Activated T-helper 17 cell treated with anti-CD3 and anti-CD28 coated beads, Interleukin-2, amount 50 U/mL, for 72 hours (primary cell): ENCODE measurements around the gene RSPH1. TPM values are rescaled to one million over a fixed set of nuclear protein-coding genes. Genes with fewer than 3 reads are reported as not detected.

Experiments
- ATAC-seq: fragments of 150-1000 bp; cut with Tn5 transposase; replicated peaks from 2 replicates; pipeline ENCODE4 v1.10.0; 2021; ENCODE audit warnings: mild to moderate bottlenecking, moderate library complexity
- H3K27ac Mint-ChIP-seq: one replicate; pipeline ENCODE4 v1.8.0; 2022; ENCODE audit warnings: mixed read lengths
- H3K27me3 Mint-ChIP-seq: one replicate; pipeline ENCODE4 v1.8.0; 2022; ENCODE audit warnings: mixed read lengths
- H3K36me3 Mint-ChIP-seq: one replicate; pipeline ENCODE4 v1.8.0; 2022; ENCODE audit warnings: low read depth, mild to moderate bottlenecking, mixed read lengths
- H3K4me1 Mint-ChIP-seq: one replicate; pipeline ENCODE4 v1.8.0; 2022; ENCODE audit warnings: mixed read lengths
- H3K4me3 Mint-ChIP-seq: one replicate; pipeline ENCODE4 v1.8.0; 2022; ENCODE audit warnings: mild to moderate bottlenecking, mixed read lengths
- H3K9me3 Mint-ChIP-seq: one replicate; pipeline ENCODE4 v1.8.0; 2022; ENCODE audit warnings: mixed read lengths
- total RNA-seq, 2 donors: library from RNA; stranded (reverse); gene quantifications; one replicate each; pipeline ENCODE4 v1.2.3, GENCODE V29; 2022

RSPH1 gene
- total RNA-seq, 2 donors from 2014 or later = 0.82 TPM; not detected in 1

DNA sequence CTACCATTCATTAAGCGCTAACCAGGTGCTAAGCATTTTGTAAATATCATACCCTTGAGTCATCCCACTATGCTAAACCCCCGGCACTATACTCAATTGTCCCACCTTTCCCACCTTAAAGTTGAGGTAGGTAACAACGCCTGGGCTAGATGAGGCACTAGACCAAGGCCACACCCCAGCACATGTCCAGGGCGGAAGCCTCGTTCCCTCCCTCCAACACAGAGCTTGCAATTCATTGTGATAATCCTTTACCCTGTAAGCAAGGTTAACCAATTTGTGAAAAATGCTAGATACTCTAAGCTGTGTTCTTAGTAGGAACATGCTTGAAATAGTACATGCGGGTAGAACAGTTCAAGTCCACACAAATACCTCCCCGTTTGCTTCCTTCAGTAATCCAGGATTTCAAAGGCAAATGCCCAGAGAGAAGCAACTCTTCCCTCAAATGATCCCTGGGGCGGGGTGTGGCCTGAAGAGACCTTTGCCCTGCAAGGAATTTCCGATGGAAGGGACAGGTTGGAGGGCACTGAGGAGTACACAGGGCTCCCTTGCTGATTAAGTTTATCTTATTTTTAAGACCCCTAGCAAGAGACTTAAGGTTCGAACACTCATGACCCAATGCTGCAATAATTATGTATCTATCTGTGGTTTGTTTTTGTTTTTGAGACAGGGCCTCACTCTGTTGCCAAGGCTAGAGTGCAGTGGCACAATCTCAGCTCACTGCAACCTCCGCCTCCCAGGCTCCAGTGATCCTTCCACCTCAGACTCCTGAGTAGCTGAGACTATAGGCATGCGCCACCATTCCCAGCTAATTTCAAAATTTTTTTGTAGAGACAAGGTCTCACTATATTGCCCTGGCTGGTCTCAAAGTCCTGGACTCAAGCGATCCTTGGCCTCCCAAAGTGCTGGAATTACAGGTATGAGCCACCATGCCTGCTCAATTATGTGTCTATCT is 2.6 kb downstream of the RSPH1 start:
- Mint-ChIP-seq H3K36me3 (no peaks in the 10 kb centered on the region), H3K27me3 (peaks cover under 1% of the 10 kb centered on the region), H3K9me3 (peaks cover 3% of the 10 kb centered on the region), H3K4me3 (no peak overlapping the region), H3K4me1 (peaks cover 5% of the 10 kb centered on the region), H3K27ac (no peak overlapping the region)
- no peak for ATAC-seq

DNA sequence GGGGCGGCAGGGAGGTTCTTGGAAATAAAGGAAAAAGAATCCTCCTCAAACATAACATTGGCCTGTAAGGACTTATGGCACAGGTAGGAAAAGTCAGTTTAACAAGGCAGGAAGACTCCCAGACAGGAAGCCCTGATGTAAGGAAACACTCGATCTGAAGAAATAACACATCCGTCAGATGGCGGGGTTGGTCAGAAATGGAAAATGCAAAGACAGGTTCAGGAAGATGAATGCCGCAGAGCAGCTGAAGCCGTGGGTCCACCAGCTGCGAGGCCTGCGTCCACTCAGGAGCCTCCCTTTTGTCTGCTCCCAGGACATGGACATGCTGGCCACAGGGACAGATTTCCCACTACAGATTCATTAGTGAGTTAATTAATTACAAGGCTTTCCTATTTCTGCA is 3.8 kb downstream of the RSPH1 start:
- H3K27ac Mint-ChIP-seq = no peak overlapping the region
- peaks cover 3% of the 10 kb centered on the region for H3K9me3 Mint-ChIP-seq
- no peak for ATAC-seq
- H3K27me3 Mint-ChIP-seq = peaks cover 8% of the 10 kb centered on the region
- no peak overlapping the region for H3K4me3 Mint-ChIP-seq
- no peaks in the 10 kb centered on the region for H3K36me3 Mint-ChIP-seq
- H3K4me1 Mint-ChIP-seq = peaks cover 5% of the 10 kb centered on the region

DNA sequence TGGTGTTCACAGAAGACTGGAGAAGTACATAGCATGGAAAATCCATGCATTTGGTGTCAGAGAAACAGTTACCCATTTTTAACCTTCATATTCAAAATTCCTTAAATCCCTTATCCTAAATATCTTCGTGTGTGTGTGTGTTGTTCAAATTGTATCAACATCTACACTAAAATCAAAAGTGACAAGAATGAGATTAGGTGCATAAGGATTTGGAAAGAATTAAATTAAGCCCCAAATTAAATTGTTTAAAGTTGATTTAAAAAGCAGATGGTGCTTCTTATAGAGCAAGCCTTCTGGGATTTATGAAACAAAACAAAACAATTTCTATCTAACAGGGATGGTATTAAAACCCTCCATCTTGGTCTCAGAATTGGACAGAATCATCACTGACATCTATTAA is 4.7 kb downstream of the RSPH1 start:
- H3K27me3 Mint-ChIP-seq = peaks cover 12% of the 10 kb centered on the region
- peaks cover 3% of the 10 kb centered on the region for H3K9me3 Mint-ChIP-seq
- no peak overlapping the region for H3K4me3 Mint-ChIP-seq
- no peak for ATAC-seq
- no peaks in the 10 kb centered on the region for H3K4me1 Mint-ChIP-seq
- H3K27ac Mint-ChIP-seq = no peak overlapping the region
- no peaks in the 10 kb centered on the region for H3K36me3 Mint-ChIP-seq

DNA sequence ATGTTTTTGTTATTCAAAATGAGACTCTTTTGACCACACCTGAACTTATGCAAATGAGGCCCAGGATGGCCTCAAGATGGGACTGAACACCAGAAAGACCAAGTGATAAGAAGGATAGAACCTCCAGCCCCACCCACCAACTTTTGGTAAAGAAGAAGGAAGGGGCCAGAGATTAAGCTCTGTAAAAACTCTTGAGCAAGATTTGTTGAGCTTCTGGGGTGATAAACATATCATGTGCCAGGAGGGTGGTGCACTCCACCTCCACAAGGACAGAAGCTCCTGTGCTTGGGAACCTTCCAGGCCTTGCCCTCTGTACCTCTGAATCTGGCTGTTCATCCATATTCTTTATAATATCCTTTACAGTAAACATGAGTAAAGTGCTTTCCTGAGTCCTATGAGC is 5.3 kb downstream of the RSPH1 start:
- Mint-ChIP-seq H3K27ac (no peak overlapping the region), H3K9me3 (peaks cover 3% of the 10 kb centered on the region), H3K27me3 (peaks cover 12% of the 10 kb centered on the region), H3K36me3 (no peaks in the 10 kb centered on the region), H3K4me1 (no peaks in the 10 kb centered on the region), H3K4me3 (no peak overlapping the region)
- no peak for ATAC-seq

DNA sequence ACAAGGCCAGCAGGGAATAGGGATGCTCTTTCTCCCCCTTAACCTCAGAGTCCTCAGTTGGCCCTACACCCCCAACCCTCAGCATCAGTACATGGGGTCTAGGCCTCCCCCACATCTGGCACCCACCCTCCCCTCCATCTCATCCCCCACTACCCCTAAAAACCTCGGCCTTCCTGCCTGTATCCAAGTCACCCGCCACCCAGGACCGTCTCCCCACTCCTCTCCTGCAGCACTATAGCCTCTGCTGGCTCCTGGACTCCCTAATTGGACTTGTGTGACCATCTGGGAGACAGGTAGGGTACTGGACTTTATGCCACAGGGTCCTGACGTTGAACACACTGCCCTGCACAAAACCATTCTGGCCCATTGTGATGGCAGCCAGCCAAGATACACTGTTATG is 6.0 kb downstream of the RSPH1 start:
- no peaks in the 10 kb centered on the region for H3K36me3 Mint-ChIP-seq
- H3K9me3 Mint-ChIP-seq = peaks cover 3% of the 10 kb centered on the region
- ATAC-seq = no peak
- no peak overlapping the region for H3K4me3 Mint-ChIP-seq
- no peaks in the 10 kb centered on the region for H3K4me1 Mint-ChIP-seq
- H3K27ac Mint-ChIP-seq = no peak overlapping the region
- H3K27me3 Mint-ChIP-seq = peaks cover 12% of the 10 kb centered on the region

DNA sequence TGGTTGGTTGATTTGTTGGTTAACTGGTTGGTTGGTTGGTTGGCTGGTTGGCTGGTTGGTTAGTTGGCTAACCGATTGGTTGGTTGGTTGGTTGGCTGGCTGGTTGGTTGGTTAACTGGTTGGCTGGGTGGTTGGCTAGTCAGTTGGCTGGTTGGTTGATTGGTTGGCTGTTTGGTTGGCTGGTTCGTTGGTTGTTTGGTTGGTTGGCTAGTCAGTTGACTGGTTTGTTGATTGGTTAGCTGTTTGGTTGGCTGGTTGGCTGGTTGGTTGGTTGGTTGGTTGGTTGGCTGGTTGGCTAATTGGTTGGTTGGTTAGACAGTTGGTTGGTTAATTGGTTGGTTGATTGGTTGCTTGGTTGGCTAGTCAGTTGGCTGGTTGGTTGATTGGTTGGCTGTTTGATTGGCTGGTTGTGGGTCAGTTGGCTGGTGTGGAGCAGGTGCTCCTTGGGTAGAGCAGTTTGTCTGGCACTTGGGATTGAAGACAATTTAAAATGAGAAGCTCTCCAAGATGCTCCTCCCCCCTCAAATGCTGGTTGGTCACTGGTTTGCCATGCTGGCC is 6.9 kb downstream of the RSPH1 start:
- Mint-ChIP-seq H3K9me3 (peaks cover 3% of the 10 kb centered on the region), H3K27me3 (peaks cover 12% of the 10 kb centered on the region), H3K36me3 (no peaks in the 10 kb centered on the region), H3K27ac (no peak overlapping the region), H3K4me3 (no peak overlapping the region), H3K4me1 (no peaks in the 10 kb centered on the region)
- no peak for ATAC-seq

DNA sequence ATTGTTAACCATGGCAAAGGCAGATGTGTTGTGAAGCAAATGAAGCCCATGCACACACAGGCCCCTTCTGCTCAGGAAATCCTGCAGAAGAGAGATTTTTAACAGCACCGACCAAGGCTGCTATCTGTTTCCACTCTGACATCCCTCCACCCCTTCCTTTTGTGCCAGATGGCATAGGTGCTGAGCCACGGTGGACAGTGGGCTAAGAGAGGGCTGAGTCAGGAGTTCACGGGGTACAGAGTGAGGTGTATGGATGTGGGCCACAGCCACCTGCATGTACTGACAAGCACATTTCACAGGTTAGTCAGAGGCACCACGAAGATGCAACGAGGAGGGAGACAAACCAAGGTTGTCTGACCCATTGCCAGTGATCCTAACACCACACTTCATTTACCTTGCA is 9.5 kb downstream of the RSPH1 start:
- H3K27me3 Mint-ChIP-seq = peaks cover 12% of the 10 kb centered on the region
- H3K4me1 Mint-ChIP-seq = no peaks in the 10 kb centered on the region
- no peak overlapping the region for H3K4me3 Mint-ChIP-seq
- ATAC-seq = no peak
- H3K27ac Mint-ChIP-seq = no peak overlapping the region
- peaks cover 3% of the 10 kb centered on the region for H3K9me3 Mint-ChIP-seq
- no peaks in the 10 kb centered on the region for H3K36me3 Mint-ChIP-seq

DNA sequence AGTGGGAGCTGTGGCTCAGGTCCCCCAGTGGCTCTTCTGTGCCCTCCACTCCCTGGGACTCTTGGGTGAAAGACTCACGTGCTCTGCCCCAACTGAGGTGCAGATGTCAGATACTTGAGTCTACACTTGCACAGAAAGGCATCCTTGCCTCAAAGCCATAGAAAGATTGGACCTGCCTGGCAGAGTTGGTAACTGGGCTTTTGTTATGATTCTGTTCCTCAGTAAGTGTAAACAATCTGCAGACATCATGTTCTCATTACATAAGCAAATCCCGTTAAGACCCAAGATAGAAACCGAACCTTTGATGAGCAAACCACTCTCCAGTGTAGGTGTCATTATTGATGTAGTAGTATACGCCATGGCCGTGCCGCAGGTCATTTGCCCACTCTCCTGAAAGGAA is 10.0 kb downstream of the RSPH1 start:
- H3K36me3 Mint-ChIP-seq = no peaks in the 10 kb centered on the region
- no peaks in the 10 kb centered on the region for H3K4me1 Mint-ChIP-seq
- no peak overlapping the region for H3K27ac Mint-ChIP-seq
- ATAC-seq = no peak
- H3K4me3 Mint-ChIP-seq = no peak overlapping the region
- H3K27me3 Mint-ChIP-seq = peaks cover 12% of the 10 kb centered on the region
- H3K9me3 Mint-ChIP-seq = peaks cover 3% of the 10 kb centered on the region

DNA sequence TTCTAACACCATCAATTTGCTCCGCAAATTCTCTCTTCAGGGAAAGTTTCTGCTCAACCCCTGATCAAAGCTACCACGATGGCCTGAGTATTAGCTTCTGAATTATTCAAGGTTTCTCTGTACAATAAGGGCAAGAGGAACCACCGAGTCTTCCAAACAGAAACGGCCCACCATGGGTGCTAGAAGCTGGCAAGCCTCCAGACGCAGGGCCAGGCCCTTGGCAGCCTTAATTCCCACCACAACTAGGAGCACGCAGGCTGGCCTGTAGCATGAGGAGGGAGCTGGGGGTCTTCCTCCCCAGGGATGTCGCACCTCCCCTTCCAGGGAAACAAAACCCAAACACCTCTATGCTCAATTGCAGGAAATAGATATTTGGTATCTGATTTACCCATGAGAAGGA is 11.1 kb downstream of the RSPH1 start:
- peaks cover 12% of the 10 kb centered on the region for H3K27me3 Mint-ChIP-seq

DNA sequence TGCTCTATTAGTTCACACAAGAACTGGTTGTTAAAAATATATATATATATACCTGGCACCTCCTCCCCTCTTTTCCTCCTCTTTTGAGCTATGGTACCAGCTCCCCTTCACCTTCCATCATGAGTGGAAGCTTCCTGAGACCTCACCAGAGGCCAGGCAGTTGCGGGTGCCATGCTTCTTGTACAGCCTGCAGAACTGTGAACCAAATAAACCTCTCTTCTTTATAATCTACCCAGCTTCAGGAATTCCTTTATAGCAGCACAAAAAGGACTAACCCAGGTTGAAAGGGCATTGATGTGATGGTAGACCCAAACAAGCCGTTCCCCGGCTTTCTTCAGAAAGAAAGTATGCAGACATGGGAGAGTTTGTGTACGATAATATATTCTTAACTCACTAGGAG is 14.9 kb downstream of the RSPH1 start:
- H3K4me1 Mint-ChIP-seq = no peaks in the 10 kb centered on the region
- H3K4me3 Mint-ChIP-seq = no peak overlapping the region
- no peaks in the 10 kb centered on the region for H3K9me3 Mint-ChIP-seq
- H3K36me3 Mint-ChIP-seq = no peaks in the 10 kb centered on the region
- H3K27ac Mint-ChIP-seq = no peak overlapping the region
- no peaks in the 10 kb centered on the region for H3K27me3 Mint-ChIP-seq
- no peak for ATAC-seq

More for the DNA sequence above, 11.1 kb downstream of the RSPH1 start:
- Mint-ChIP-seq H3K9me3 (peaks cover 3% of the 10 kb centered on the region), H3K4me1 (no peaks in the 10 kb centered on the region), H3K36me3 (no peaks in the 10 kb centered on the region), H3K4me3 (no peak overlapping the region), H3K27ac (no peak overlapping the region)
- no peak for ATAC-seq

DNA sequence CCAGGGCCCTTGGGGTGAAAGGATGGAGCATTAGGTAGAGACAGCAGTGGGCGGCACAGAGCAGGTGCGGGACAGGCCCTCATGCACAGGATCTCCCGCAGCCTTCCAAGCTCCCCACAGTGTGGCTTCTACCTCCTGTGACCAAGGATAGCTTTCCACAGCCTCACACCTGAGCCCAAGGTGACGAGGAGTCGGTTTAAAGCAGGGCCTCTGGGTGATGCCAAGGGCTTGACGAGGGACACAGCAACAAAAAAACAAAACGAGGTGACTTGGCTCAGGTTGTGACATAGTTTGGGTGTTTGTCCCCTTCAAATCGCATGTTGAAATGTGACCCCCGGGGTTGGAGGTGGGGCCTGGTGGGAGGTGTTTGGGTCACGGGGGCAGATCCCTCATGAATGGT is 15.3 kb downstream of the RSPH1 start:
- no peaks in the 10 kb centered on the region for H3K36me3 Mint-ChIP-seq
- H3K27me3 Mint-ChIP-seq = no peaks in the 10 kb centered on the region
- H3K27ac Mint-ChIP-seq = no peak overlapping the region
- no peaks in the 10 kb centered on the region for H3K9me3 Mint-ChIP-seq
- no peak overlapping the region for H3K4me3 Mint-ChIP-seq
- no peaks in the 10 kb centered on the region for H3K4me1 Mint-ChIP-seq
- ATAC-seq = no peak

DNA sequence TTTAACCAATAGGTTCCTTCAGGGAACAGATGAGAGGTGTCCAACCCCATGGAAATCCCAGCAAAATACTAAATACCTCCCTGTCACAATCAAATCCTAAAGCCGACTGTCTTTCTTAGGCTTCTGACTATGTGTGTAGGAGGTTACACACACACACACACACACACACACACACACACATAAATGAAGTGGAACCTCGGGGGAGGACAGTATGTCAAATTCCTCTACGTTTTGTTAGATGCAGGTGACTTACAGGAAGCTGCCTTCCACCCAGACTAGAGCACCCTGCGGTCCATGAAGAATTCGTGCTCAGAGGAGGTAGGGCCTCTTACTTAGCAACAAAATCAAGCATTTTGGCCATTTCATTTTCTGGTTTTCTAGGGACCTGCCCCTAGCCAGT is 16.4 kb downstream of the RSPH1 start:
- no peaks in the 10 kb centered on the region for H3K36me3 Mint-ChIP-seq
- no peaks in the 10 kb centered on the region for H3K9me3 Mint-ChIP-seq
- peaks cover 2% of the 10 kb centered on the region for H3K4me1 Mint-ChIP-seq
- ATAC-seq = no peak
- H3K27ac Mint-ChIP-seq = no peak overlapping the region
- no peak overlapping the region for H3K4me3 Mint-ChIP-seq
- peaks cover under 1% of the 10 kb centered on the region for H3K27me3 Mint-ChIP-seq

DNA sequence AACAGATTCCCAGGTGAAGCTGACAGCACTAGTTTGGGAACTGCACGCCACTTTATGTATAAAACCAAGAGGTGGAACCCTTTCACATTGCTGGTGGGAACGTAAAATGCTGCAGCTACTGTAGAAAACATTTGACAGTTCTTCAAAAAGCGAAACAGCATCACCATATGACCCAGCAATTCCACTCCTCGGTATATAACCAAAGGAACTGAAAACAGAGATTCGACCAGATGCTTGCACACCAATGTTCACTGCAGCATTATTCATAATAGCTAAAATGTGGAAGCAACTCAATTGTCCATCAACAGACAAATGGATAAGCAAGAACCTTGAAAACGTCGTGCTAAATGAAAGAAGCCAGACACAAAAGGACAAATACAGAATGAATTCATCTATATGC is 17.5 kb downstream of the RSPH1 start:
- ATAC-seq = no peak
- Mint-ChIP-seq H3K4me3 (no peak overlapping the region), H3K4me1 (peaks cover 9% of the 10 kb centered on the region), H3K27ac (no peak overlapping the region), H3K36me3 (no peaks in the 10 kb centered on the region), H3K27me3 (peaks cover 4% of the 10 kb centered on the region), H3K9me3 (no peaks in the 10 kb centered on the region)

DNA sequence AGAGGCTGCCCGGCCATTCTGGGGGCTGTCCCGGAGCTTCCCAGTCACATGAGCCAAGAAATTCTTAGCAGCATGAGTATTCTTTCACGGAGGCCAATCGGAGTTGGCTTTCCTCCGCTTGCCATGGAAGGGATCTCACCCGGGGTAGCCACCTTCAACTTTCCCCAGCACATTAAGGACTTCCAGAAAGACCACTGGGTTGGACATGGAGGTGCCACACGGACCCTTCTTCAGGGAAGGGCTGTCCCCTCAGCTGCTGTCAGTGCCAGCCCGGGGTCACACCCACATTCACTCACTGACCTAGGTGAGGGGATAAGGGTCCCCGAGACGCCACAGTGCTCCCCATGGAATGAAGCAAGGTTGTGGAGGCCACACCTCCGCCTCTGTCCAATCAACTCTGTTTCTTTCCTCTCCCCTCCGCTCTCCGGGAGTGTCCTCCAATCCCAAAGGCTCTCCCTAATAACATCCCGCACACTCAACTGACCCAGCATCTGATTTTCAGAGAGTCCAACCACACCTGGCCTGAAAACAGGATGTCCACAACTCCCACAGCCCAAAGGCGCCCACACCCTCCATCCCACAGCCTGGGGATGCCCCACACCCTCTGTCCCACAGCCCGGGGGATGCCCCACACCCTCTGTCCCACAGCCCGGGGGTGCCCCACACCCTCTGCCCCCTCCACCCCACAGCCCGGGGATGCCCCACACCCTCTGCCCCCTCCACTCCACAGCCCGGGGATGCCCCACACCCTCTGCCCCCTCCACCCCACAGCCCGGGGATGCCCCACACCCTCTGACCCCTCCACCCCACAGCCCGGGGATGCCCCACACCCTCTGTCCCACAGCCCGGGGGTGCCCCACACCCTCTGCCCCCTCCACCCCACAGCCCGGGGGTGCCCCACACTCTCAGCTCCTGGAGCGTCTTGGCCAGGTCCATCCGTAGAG is 19.4 kb downstream of the RSPH1 start:
- no peak for ATAC-seq
- Mint-ChIP-seq H3K4me1 (peaks cover 9% of the 10 kb centered on the region), H3K9me3 (no peaks in the 10 kb centered on the region), H3K36me3 (no peaks in the 10 kb centered on the region), H3K27ac (no peak overlapping the region), H3K4me3 (no peak overlapping the region), H3K27me3 (peaks cover 4% of the 10 kb centered on the region)
